Measurements from ENCODE around the gene FGD6. TPM values are rescaled to one million over a fixed set of nuclear protein-coding genes. Genes with fewer than 3 reads are reported as not detected.

The FGD6 gene
- total RNA-seq, 1 experiment from 2014 or later = 28.3 TPM

GRCh38 chr12:95182868-95183415 lies 34.3 kb downstream of the FGD6 start:
- peaks cover 15% of the 10 kb centered on the region for H3K4me1 ChIP-seq (ENCODE audit: control insufficient read depth, insufficient read depth, low read length)
- ATAC-seq (peak; percentile 58; the same call in 1 of the 2 replicates), DNase-seq (ENCODE audit: low read depth, low spot score) (no peak)
- H3K9me3 ChIP-seq (ENCODE audit: control insufficient read depth, insufficient read depth, low read depth, low read length) = no peaks in the 10 kb centered on the region
- H3K27me3 ChIP-seq (ENCODE audit: control insufficient read depth, insufficient read depth, low read length) = no peaks in the 10 kb centered on the region
- no peak overlapping the region for H3K27ac ChIP-seq (ENCODE audit: low read length)
- in situ Hi-C loops (cut with HindIII; ENCODE audit: low pct_unique_long_range_greater_than_20kb, low sequenced_read_pairs) = no loop called here
- H3K4me3 ChIP-seq (ENCODE audit: low read depth in 2 of 2, low read length in 2 of 2) = no peak overlapping the region
- ChIA-PET POLR2A (no interaction called here), CTCF (no interaction called here)
- BruUV-seq (replicated peaks) = TSS peak; percentile 34
- H3K36me3 ChIP-seq (ENCODE audit: control insufficient read depth, insufficient read depth, low read length) = no peaks in the 10 kb centered on the region; the same call in 1 of the 2 replicates
- intact Hi-C loops (cut with micrococcal nuclease; ENCODE audit: unreplicated experiment) = no loop called here
- TF ChIP-seq SIN3A (IDR thresholded peaks at IDR 0.05; ENCODE audit: borderline replicate concordance, insufficient read depth, low read depth, low read length) (no peak), CTCF (IDR thresholded peaks at IDR 0.05) (no peak), POLR2AphosphoS5 (IDR thresholded peaks at IDR 0.05; ENCODE audit: low read depth, low read length) (no peak), REST (IDR thresholded peaks at IDR 0.05; ENCODE audit: insufficient read depth in 1 of 2, low read depth in 2 of 2, low read length in 1 of 2) (no peak), TCF7L2 (IDR thresholded peaks at IDR 0.05; ENCODE audit: low read depth, low read length) (no peak)

GRCh38 chr12:95181103-95181502 lies 36.2 kb downstream of the FGD6 start:
- DNase-seq (ENCODE audit: low read depth, low spot score) (no peak), ATAC-seq (no peak)
- BruUV-seq (replicated peaks) = no TSS peak
- Histone ChIP-seq H3K36me3 (ENCODE audit: control insufficient read depth, insufficient read depth, low read length) (no peaks in the 10 kb centered on the region; the same call in 1 of the 2 replicates), H3K27me3 (ENCODE audit: control insufficient read depth, insufficient read depth, low read length) (no peaks in the 10 kb centered on the region), H3K4me3 (ENCODE audit: low read depth in 2 of 2, low read length in 2 of 2) (no peak overlapping the region), H3K9me3 (ENCODE audit: control insufficient read depth, insufficient read depth, low read depth, low read length) (no peaks in the 10 kb centered on the region), H3K27ac (ENCODE audit: low read length) (no peak overlapping the region), H3K4me1 (ENCODE audit: control insufficient read depth, insufficient read depth, low read length) (peaks cover 9% of the 10 kb centered on the region; the same call in 1 of the 2 replicates)
- intact Hi-C loops (cut with micrococcal nuclease; ENCODE audit: unreplicated experiment) = no loop called here
- CTCF ChIA-PET = no interaction called here
- in situ Hi-C loops (cut with HindIII; ENCODE audit: low pct_unique_long_range_greater_than_20kb, low sequenced_read_pairs) = no loop called here
- TF ChIP-seq TCF7L2 (IDR thresholded peaks at IDR 0.05; ENCODE audit: low read depth, low read length) = no peak
- TF ChIP-seq SIN3A (IDR thresholded peaks at IDR 0.05; ENCODE audit: borderline replicate concordance, insufficient read depth, low read depth, low read length) = no peak
- TF ChIP-seq REST (IDR thresholded peaks at IDR 0.05; ENCODE audit: insufficient read depth in 1 of 2, low read depth in 2 of 2, low read length in 1 of 2) = no peak
- no peak for TF ChIP-seq CTCF (IDR thresholded peaks at IDR 0.05)
- no peak for TF ChIP-seq POLR2AphosphoS5 (IDR thresholded peaks at IDR 0.05; ENCODE audit: low read depth, low read length)
- POLR2A ChIA-PET = no interaction called here

All from Panc1 (cell line).